Fibroblast of the aortic adventitia (primary cell): Measurements from ENCODE around the gene CPA4. TPM values are rescaled to one million over a fixed set of nuclear protein-coding genes. Genes with fewer than 3 reads are reported as not detected.

Experiments
- DNase-seq: peaks from one replicate; pipeline ENCODE4 v3.0.0-alpha.2; 2010; ENCODE audit warnings: low read depth
- H3K4me3 ChIP-seq: 2 replicates; pipeline ENCODE4 v1.5.1; 2011; ENCODE audit warnings: low read depth, mild to moderate bottlenecking, control low read depth, low read length, moderate library complexity
- CTCF ChIP-seq: IDR thresholded peaks from 2 replicates; pipeline ENCODE4 v1.5.1; 2011; ENCODE audit warnings: mild to moderate bottlenecking, low read length, control low read depth, inconsistent platforms; ENCODE audit not compliant: insufficient read depth
- total RNA-seq: library from RNA; depleted of rRNA; stranded (reverse); fragments of >200 nt; gene quantifications from 2 replicates; pipeline ENCODE4 v1.2.3, GENCODE V29; 2012; ENCODE audit warnings: low replicate concordance

Gene CPA4
- total RNA-seq, 1 donor: 7.7 TPM

DNA sequence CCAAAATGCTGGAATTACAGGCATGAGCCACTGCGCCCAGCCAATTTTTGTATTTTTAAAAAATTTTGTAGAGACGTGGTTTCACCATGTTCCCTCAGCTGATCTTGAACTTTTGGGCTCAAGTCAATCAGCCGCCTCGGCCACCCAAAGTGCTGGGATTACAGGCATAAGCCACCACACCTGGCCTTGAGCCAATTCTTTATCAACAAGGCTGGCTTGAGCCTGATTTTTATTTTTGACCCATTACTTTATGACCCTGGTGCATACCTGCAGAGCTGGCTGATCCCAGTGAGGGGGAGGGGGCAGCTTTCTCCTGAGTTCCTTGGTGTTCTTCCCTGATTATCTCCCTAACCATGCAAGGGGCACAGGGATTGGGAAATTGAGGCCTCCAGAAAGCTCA is 71.5 kb downstream of the CPA4 start:
- TF ChIP-seq CTCF: no peak
- DNase-seq: no peak
- no peak overlapping the region for H3K4me3 ChIP-seq

DNA sequence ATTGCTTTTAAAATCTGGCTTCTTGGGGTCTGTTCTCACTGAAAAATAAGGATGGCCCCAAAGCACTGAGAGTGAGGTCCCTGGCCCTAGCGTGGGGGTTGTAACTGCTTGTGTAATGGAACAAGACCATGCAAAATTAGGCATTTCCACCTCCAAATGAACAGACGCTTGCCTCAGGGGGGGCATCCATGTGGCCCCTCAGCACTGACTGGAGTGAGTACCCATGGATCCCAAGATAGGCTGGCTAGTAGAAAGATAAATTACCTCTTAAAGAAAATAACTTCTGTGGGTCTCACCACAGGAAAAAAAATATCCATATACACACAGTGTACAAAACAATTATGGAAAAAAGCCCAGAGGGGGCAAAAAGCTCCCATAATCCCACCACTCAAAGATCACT is 72.1 kb downstream of the CPA4 start:
- DNase-seq: no peak
- TF ChIP-seq CTCF: no peak
- no peak overlapping the region for H3K4me3 ChIP-seq

GRCh38 chr7:130365511-130366441 is 72.8 kb downstream of the CPA4 start:
- DNase-seq: peak; percentile 71
- H3K4me3 ChIP-seq: no peak overlapping the region
- TF ChIP-seq CTCF: no peak

DNA sequence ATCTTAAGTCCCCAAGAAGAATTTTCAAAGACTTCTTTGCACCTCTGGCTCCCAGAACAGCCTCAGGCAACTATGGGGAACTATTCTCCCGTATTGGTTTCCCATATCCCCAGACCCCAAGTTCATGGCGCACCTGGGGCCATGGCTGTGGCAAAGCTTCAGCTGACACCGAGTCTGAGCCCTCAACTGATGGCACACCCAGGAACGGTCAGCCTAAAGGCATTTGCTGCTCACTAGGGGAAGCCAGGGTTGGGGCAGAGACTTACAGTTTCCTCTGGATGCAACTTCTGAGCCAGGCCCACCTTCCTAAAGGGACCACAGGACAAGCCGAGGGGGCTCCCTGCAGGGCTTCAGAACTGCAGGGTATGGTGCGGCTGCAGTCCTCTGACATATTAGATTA is 73.6 kb downstream of the CPA4 start:
- H3K4me3 ChIP-seq: no peak overlapping the region
- TF ChIP-seq CTCF: no peak
- no peak for DNase-seq

DNA sequence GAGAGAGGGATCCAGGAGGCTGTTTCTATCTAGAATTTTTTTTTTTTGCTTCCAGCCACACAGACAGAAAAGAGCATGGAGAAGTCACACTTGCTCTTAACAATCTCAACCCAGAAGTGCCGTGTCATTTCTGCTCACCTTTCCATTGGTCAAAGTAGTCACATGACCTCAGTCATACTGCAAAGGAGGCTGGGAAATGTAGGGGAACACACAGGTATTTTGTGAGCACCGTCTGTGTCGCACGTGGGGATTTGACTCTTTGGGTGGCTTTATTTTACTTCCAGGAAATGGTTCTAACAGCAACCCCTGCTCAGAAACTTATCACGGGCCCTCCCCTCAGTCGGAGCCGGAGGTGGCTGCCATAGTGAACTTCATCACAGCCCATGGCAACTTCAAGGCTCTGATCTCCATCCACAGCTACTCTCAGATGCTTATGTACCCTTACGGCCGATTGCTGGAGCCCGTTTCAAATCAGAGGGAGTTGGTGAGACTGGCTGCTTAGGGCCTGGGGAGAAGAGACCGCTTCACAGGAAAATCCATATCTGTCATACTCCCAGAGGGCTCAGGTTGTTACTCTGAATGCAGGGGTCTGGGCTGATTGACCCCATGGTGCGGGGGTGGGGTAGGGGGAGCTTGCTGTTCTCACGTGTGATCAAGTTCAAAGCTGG is 74.3 kb downstream of the CPA4 start:
- no peak for TF ChIP-seq CTCF
- H3K4me3 ChIP-seq: no peak overlapping the region
- no peak for DNase-seq

GRCh38 chr7:130367836-130368746 is 75.1 kb downstream of the CPA4 start:
- no peak for TF ChIP-seq CTCF
- no peak for DNase-seq
- H3K4me3 ChIP-seq: no peak overlapping the region
